Right cardiac atrium (tissue), 5 donors: ENCODE results near the gene DRC7. TPM values are rescaled to one million over a fixed set of nuclear protein-coding genes. Genes with fewer than 3 reads are reported as not detected.

Experiments used
- ATAC-seq, 2 donors: fragments of 200-7000 bp; cut with Tn5 transposase; one replicate each; pipeline versions ENCODE4 v1.8.0 to v1.9.1; 2020; ENCODE audit warnings: moderate library complexity in 2 of 2, mild to moderate bottlenecking in 1 of 2
- DNase-seq, 3 donors: peaks; one replicate each; pipeline ENCODE4 v3.0.0-alpha.2; 2020
- H3K27ac ChIP-seq: one replicate; pipeline ENCODE4 v1.5.1; 2013; ENCODE audit warnings: mild to moderate bottlenecking, low read length, control low read depth, moderate library complexity
- H3K27me3 ChIP-seq: one replicate; pipeline ENCODE4 v1.6.1; 2013; ENCODE audit not compliant: control insufficient read depth, insufficient read depth
- H3K4me1 ChIP-seq: one replicate; pipeline ENCODE4 v1.6.1; 2013; ENCODE audit warnings: low read length; ENCODE audit not compliant: control insufficient read depth, insufficient read depth
- H3K4me3 ChIP-seq: one replicate; pipeline ENCODE4 v1.5.1; 2013; ENCODE audit warnings: low read length, control low read depth
- H3K9me3 ChIP-seq: one replicate; pipeline ENCODE4 v1.6.1; 2013; ENCODE audit warnings: low read length; ENCODE audit not compliant: control insufficient read depth
- WGBS: extraction: QIAGEN DNeasy Blood & Tissue Kit; methylation state at CpG from one replicate; pipeline ENCODE4 v1.1.7; 2013; 5-methylcytosine and 5-hydroxymethylcytosine counted together
- intact Hi-C, 4 donors: fragments of 100-400 bp; cut with DNase I; formaldehyde crosslinking; loops; one replicate each; pipeline versions ENCODE4 v1.11.0 to v1.14.0; 2022 to 2023
- polyA plus RNA-seq: library from polyadenylated mRNA; stranded (reverse); fragments of 200-250 nt; gene quantifications from one replicate; pipeline ENCODE4 v1.2.3, GENCODE V29; 2013
- total RNA-seq, 4 donors: library from RNA; stranded (reverse); fragmentation: NEBNext Ultra II Directional; extraction: Animal tissue kit (Norgen Biotek cat#: 25700); gene quantifications; one replicate each; pipeline ENCODE4 v1.2.1, GENCODE V29; 2021
- donor health status: healthy with polysubstance abuse.
- donor health status: DM: no; HTN: yes; CAD: no.
- donor health status: DM: no; HTN: no; CAD: no.
- donor health status: DM: no; HTN: yes; CAD: no; lungs with severe emphysema.
- donor health status: DM: yes; HTN: yes; CAD: no.

Gene DRC7
- total and polyA plus RNA-seq, 5 donors = not detected

DNA sequence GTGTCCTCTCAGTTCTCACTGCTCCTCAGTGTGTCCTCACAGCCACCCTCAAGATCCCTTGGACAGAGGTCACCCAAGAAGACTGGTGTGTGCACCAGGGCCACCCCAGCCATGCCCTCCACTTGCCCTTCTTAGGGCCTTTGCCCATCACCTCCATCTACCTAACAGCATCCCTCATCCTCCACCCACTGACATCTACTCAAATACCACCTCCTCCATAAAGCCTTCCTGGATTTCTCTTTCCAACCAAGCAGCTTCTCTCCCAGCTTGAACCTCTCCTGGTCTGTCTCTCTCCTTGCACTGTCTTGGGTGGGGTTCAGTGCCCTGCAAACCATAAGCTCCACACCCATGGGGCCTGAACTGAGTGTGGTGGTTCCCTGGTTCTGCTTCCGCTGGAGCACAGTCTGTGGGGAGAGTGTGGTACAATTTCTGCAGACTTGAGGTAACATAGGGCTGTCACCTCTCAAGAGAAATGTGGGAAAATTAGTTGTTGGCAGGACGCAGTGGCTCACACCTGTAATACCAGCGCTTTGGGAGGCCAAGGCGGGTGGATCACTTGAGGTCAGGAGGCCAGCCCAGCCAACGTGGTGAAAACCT, 55.3 kb downstream of the DRC7 start:
- no peak overlapping the region for H3K4me3 ChIP-seq
- no peaks in the 10 kb centered on the region for H3K27me3 ChIP-seq
- no peaks in the 10 kb centered on the region for H3K4me1 ChIP-seq
- no peak overlapping the region for H3K27ac ChIP-seq
- 90% methylated on average over 5 of the region's 5 CpGs for WGBS
- H3K9me3 ChIP-seq = no peaks in the 10 kb centered on the region
- DNase-seq (peak in 1 of 3 donors; percentile 14), ATAC-seq (no peak)
- intact Hi-C loops = loop anchor here in 2 of 4 donors (10.0 kb wide), 2 partner anchors 245 to 255 kb away; partner anchors contain the start of genes USB1 (in 1 of the 2) and ZNF319 (in 1 of the 2)

DNA sequence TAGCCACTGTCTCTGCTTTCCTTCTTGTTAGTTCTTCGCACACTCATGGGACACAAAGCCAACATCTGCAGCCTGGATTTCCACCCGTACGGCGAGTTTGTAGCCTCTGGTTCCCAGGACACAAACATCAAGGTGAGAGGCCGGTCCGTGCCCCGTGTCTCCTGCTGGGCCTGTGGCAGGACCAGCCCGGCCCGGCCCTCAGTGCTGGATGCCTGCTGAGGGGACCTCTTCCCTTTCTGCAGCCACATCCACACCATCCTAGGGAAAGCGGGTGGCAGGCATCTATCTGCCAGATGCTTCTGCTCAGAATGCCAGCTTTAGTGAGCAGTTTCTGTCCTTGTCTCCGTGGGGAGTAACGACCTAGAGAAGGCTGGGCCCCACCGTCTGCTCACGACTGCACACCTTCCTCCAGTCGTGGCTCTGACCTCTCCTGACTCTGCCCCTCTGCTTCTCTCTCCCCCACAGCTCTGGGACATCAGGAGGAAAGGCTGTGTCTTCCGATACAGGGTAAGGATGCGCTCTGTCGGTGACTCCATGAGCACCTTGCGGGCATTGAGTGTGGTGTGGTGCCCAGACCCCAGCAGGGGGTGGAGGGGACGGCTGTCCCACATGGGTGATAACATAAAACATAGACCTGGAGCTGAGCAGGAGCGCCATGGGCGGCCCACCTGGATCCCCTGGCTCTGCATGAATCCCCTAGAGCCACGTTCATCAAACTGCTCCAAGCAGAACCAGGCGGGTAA, 56.4 kb downstream of the DRC7 start:
- Histone ChIP-seq H3K27me3 (no peaks in the 10 kb centered on the region), H3K9me3 (no peaks in the 10 kb centered on the region), H3K4me3 (no peak overlapping the region), H3K27ac (no peak overlapping the region), H3K4me1 (no peaks in the 10 kb centered on the region)
- intact Hi-C loops = loop anchor here in 2 of 4 donors (10.0 kb wide), 2 partner anchors 244 to 254 kb away; partner anchors contain the start of genes USB1 (in 1 of the 2) and ZNF319 (in 1 of the 2)
- no peak for ATAC-seq
- 89% methylated on average over 24 of the region's 24 CpGs for WGBS
- DNase-seq = peak in 2 of 3 donors; percentile 11 to 39

DNA sequence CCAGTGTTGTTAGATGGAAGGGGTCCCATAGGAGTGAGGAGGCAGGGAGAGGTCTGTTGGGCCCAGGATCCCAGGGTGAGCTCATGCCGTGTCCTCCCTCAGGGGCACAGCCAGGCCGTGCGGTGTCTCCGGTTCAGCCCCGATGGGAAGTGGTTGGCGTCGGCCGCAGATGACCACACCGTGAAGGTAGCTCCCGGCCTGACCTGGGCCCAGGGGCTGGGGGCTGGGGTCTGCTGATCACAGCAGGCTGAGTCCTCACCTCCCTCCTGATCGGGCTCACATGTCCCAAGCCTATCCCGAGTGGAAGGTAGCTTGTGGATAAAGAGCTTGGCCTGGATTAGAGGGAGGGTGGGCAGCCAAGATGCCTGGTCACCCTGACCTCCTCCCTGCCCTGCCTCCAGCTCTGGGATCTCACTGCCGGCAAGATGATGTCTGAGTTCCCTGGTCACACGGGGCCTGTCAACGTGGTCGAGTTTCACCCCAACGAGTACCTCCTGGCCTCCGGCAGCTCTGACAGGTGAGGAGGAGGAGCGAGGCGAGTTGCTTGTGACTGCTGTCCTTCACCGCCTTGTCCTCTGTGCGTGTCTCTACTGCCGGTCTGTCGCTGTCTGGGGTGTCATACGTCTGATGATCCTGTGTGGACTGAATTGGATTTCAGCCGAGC, 57.1 kb downstream of the DRC7 start:
- no peak overlapping the region for H3K4me3 ChIP-seq
- peak; percentile 11 to 65 (median 18) for DNase-seq
- WGBS = 87% methylated on average over 26 of the region's 26 CpGs
- no peak for ATAC-seq
- no peaks in the 10 kb centered on the region for H3K4me1 ChIP-seq
- intact Hi-C loops = loop anchor here in 2 of 4 donors (10.0 kb wide), 2 partner anchors 243 to 253 kb away; partner anchors contain the start of genes USB1 (in 1 of the 2) and ZNF319 (in 1 of the 2)
- H3K27me3 ChIP-seq = no peaks in the 10 kb centered on the region
- no peak overlapping the region for H3K27ac ChIP-seq
- no peaks in the 10 kb centered on the region for H3K9me3 ChIP-seq

DNA sequence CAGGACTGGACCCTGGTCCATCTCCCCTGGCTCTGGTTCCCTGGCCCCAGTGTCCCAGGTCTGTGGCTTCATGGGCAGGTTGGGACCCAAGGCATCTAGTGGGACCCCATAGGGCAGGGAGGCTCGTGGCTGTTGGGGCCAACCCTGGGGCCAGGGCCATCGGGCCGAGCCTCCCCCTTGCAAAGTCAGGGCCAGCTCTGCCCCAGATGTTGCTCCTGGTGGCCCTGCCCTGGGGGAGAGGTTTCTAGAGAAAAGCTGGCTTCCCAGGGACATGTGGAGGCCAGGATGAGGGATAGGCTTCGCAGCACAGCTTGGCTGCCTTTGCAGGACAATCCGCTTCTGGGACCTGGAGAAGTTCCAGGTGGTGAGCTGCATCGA, 57.6 kb downstream of the DRC7 start:
- DNase-seq (peak in 1 of 3 donors; percentile 63), ATAC-seq (no peak)
- WGBS = 88% methylated on average over 6 of the region's 6 CpGs
- Histone ChIP-seq H3K4me3 (no peak overlapping the region), H3K9me3 (no peaks in the 10 kb centered on the region), H3K27me3 (no peaks in the 10 kb centered on the region), H3K27ac (no peak overlapping the region), H3K4me1 (no peaks in the 10 kb centered on the region)
- intact Hi-C loops = loop anchor here in 2 of 4 donors (10.0 kb wide), 2 partner anchors 243 to 253 kb away; partner anchors contain the start of genes USB1 (in 1 of the 2) and ZNF319 (in 1 of the 2)

DNA sequence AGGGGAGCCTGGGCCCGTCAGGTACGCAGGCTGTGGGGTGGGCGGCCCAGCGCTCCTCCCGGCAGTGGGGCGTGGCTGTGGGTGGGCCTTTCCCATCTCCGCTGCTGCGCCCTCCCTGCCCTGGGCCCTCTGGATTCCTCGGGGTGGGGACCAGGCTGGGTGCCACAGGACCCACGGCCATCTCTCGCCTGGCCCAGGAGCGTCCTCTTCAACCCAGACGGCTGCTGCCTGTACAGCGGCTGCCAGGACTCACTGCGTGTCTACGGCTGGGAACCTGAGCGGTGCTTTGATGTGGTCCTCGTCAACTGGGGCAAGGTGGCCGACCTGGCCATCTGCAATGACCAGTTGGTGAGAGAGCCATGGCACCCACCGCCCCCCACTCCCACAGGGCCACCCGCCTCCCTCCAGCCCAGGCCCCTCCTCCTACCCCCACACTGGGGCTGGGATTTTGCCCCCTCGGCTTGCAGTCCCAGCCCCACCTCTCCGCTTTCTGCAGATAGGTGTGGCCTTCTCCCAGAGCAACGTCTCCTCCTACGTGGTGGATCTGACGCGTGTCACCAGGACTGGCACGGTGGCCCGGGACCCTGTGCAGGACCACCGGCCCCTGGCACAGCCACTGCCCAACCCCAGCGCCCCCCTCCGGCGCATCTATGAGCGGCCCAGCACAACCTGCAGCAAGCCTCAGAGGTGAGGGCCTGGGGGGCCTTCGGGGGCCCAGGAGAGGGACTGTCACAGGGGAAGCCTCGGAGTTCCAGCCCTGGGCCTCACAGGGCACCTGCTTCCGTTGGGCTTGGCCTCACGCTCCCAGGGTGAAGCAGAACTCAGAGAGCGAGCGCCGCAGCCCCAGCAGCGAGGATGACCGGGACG, 58.2 kb downstream of the DRC7 start:
- 88% methylated on average over 44 of the region's 44 CpGs for WGBS
- DNase-seq = peak; percentile 13 to 51 (median 47)
- intact Hi-C loops = loop anchor here in 2 of 4 donors (10.0 kb wide), 2 partner anchors 242 to 252 kb away; partner anchors contain the start of genes USB1 (in 1 of the 2) and ZNF319 (in 1 of the 2)

DNA sequence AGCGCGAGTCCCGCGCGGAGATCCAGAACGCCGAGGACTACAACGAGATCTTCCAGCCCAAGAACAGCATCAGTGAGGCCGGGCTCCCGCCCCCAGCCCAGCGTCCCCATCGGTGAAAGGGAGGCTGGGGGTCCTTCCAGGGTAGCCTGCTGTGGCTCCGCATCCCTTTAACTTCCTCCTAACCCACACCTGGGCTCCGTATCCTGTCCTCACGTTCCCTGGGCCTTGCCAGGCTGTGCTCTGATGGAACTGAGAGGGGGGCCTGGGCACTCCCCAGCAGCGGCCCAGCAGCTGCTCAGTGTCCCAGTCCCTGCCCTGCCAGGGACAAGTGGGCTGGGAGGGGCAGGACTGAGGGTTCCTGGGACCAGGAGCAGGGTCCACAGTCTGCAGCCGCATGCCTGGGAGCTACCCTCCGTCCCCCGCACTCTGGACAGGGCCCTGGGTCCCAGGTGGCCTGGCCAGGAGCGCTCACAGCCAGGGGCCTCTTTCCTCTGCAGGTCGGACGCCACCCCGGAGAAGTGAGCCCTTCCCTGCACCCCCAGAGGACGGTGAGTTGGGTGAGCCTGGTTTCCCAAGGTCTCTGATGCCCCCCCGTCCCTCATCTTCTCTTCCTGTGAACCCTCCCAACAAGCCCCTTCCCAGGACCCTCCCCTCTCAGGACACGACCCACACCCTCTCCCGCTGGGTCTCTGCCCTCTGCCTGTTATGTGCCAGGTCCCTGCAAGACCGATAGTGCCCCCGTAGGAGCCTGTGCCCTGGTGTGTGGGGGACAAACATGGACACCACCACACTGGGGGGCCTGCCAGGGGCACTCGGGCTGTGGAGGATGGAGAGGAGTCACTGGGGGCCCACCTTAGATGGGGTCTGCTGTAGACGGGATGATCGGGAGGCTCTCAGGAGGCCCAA, 59.1 kb downstream of the DRC7 start:
- WGBS = 92% methylated on average over 32 of the region's 32 CpGs
- H3K27me3 ChIP-seq = no peaks in the 10 kb centered on the region
- H3K4me3 ChIP-seq = no peak overlapping the region
- intact Hi-C loops = loop anchor here in 2 of 4 donors (10.0 kb wide), 2 partner anchors 241 to 251 kb away; partner anchors contain the start of genes USB1 (in 1 of the 2) and ZNF319 (in 1 of the 2)
- H3K27ac ChIP-seq = no peak overlapping the region
- ATAC-seq (no peak), DNase-seq (peak; percentile 14 to 55 (median 40))
- no peaks in the 10 kb centered on the region for H3K4me1 ChIP-seq
- H3K9me3 ChIP-seq = no peaks in the 10 kb centered on the region

More for the DNA sequence above, 58.2 kb downstream of the DRC7 start:
- Histone ChIP-seq H3K4me3 (no peak overlapping the region), H3K27ac (no peak overlapping the region), H3K27me3 (no peaks in the 10 kb centered on the region), H3K4me1 (no peaks in the 10 kb centered on the region), H3K9me3 (no peaks in the 10 kb centered on the region)
- ATAC-seq = no peak

DNA sequence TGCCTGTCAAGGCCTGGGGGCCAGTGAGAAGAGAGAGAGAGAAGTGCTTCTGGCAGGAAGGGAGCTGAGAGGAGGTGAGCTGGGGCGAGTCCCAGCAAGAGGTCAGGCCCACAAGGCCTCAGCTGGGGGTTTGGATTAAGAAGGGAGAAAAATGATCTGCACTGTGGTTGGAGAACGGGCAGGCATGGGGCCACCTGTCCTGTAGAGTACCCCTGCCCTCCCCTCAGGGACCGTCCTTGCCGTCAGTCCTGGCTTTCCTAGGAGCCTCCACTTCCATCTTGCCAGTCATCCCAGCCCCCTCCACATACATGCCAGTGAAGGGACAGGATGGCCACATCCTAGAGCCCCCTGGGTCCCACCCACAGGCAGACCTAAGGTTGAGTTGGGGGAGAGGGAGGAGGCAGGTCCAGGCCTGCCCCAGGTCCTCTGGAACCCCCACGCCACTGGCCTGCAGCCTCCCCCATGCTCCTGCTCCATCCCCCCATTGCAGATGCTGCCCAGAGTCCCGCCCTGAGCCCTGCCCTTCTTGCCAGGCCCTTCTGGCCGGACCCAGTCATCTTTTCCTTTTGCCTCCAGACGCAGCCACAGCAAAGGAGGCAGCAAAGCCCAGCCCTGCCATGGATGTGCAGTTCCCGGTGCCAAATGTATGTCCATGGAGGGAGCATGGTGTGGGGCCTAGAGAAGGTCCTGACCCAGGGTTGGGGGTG, 59.9 kb downstream of the DRC7 start:
- 85% methylated on average over 9 of the region's 9 CpGs for WGBS
- no peak overlapping the region for H3K4me3 ChIP-seq
- no peaks in the 10 kb centered on the region for H3K9me3 ChIP-seq
- intact Hi-C loops = loop anchor here in 2 of 4 donors (10.0 kb wide), 2 partner anchors 240 to 250 kb away; partner anchors contain the start of genes USB1 (in 1 of the 2) and ZNF319 (in 1 of the 2)
- no peak overlapping the region for H3K27ac ChIP-seq
- DNase-seq = peak in 2 of 3 donors; percentile 12 to 32
- no peaks in the 10 kb centered on the region for H3K4me1 ChIP-seq
- no peak for ATAC-seq
- H3K27me3 ChIP-seq = no peaks in the 10 kb centered on the region

DNA sequence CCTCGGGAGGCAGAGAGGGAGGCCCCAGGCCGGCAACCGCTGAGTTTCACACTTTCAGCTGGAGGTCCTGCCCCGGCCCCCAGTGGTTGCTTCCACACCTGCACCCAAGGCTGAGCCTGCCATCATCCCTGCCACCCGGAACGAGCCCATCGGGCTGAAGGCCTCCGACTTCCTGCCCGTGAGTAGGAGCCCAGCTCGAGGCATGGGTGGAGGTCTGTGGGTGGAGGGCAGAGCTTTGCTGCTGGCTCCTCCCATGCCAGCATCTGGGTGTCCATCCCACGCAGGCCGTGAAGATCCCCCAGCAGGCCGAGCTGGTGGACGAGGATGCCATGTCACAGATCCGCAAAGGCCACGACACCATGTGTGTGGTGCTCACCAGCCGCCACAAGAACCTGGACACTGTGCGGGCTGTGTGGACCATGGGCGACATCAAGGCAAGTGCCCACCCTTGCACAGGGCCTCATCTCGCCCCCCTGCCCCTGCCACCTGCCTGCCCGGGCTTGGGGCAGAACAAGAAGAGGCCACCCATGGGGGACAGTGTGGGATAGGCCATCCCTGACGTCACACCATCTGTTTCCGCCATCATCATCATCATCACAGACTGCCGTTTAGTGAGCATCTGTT, 60.6 kb downstream of the DRC7 start:
- Histone ChIP-seq H3K4me3 (no peak overlapping the region), H3K27me3 (no peaks in the 10 kb centered on the region), H3K9me3 (no peaks in the 10 kb centered on the region), H3K27ac (no peak overlapping the region), H3K4me1 (no peaks in the 10 kb centered on the region)
- intact Hi-C loops = loop anchor here in 2 of 4 donors (10.0 kb wide), 2 partner anchors 240 to 250 kb away; partner anchors contain the start of genes USB1 (in 1 of the 2) and ZNF319 (in 1 of the 2)
- peak in 2 of 3 donors; percentile 11 to 51 for DNase-seq
- ATAC-seq = no peak
- WGBS = 84% methylated on average over 24 of the region's 24 CpGs
